NCI-H446 treated with DMSO at 0.1 percent for 48 hours (cell line): ENCODE data around the gene DENND1B.
A peak's percentile ranks its signal among the peaks of the same experiment; 100 is the strongest.
"Not testable (repeated sequence)": the region's sequence is repeated elsewhere in the genome, so short reads cannot be mapped to it uniquely, and the experiment has no call there.

Experiments
- DNase-seq: peaks from one replicate; lab custom pipeline; 2025; lab: John Stamatoyannopoulos, UW

Gene DENND1B

GRCh38 chr1:197782722-197783360 lies 7.6 kb upstream of the DENND1B start:
- no peak for DNase-seq

GRCh38 chr1:197781968-197782721 lies 6.9 kb upstream of the DENND1B start:
- no peak for DNase-seq

GRCh38 chr1:197779921-197780320 lies 4.6 kb upstream of the DENND1B start:
- no peak for DNase-seq

DNA sequence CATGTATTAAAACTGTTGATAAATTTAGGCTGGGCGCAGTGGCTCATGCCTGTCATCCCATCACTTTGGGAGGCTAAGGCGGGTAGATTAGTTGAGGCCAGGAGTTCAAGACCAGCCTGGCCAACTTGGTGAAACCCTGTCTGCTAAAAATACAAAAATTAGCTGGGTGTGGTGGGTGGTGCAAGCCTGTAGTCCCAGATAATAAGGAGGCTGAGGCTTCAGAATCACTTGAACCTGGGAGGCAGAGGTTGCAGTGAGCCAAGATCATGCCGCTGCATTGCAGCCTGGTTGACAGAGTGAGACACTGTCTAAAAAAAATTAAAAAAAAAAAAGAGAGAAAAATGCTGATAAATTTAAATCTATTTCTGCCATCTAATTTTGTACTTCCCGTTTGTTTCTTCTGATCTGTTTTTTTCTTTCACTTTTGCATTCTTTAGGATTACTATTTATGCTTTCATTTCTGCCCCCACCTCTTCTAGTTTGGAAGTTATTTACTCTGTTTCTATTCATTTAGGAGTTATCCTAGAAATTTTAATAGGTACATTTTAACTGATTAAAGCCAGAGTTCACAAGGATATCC lies 3.2 kb upstream of the DENND1B start:
- DNase-seq = no peak

DNA sequence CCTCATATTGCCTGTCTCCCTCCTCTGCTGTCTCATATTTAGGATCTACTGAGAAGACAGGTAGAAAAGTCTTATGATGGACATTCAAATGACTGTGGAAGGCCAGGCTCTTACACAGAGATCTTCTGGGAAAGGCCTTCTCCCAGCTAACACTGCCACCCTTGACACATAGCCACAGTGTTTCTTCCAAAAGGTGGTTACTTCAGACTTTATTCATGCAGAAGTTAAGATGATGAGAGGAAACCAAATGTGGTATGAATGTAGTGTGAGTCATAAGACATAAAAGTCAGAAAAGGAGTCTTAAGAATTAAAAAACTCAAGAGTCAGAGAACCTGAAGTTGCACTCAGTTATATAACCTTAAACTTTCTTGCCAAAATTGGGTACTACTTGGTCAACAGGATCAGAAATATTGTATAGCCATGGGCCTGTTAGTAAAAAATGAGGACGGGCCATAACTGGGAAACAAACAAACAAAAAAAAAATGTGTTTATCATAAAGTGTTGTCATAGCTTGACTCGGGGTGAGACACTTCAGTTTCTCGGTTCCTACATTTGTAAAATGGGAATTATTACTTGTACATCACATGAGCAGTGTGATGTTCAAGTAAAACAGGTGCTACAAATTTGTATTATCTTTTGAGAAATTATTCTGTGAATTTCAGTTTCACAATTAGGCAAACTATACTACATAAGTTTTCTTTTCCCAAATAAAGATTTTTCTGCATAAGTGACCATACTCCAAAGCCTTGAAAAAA lies 1.2 kb upstream of the DENND1B start:
- DNase-seq = no peak

GRCh38 chr1:197774466-197775281 lies 606 bp downstream of the DENND1B start:
- DNase-seq = no peak

GRCh38 chr1:197773856-197774255 lies 1.4 kb downstream of the DENND1B start:
- no peak for DNase-seq

DNA sequence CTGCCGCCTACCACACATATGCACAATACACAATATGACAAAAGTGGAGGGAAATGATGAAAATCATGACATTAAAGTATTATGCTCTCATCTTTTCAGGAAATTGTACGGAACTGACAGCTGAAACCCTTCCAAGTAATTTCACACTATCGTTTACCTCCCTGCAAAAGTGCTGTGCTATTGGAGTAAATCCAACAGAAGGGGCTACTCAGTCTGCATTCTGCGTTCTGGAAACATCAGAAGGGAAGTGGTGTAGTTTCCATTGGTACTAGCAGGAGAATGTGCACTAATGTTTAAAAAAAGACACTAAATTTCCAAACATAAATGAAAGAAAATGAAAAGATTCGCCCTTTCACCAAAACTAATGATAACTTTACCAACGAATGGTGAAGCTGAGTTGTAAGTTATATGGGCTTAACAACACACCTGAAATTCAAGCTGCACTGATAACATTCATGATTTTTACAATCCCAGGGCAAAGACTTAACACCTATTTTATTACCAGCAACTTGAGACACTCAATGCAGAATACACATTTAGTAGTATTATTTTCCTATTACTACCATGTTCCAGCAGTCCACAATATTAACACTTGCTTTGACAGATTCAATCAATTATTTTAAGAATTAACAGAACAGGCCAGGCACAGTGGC lies 3.2 kb downstream of the DENND1B start:
- DNase-seq = no peak

DNA sequence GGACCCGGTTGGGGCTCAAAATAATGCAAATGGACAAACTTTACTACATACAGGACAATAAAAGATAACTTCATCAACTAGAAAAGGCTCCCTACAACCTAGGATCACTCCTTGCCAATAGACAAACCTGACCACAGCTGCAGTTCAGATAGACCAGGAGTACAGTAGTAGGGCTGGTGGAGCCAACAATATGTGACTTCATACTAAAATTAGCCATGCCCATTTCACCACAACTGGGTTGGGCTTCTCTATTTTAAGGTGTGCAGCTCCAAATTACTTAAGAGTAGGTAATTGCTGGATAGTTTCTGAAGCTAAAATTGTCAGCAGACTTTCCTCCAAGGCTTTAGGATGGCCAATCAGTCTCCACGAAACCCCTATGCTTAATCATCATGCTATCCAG lies 3.9 kb downstream of the DENND1B start:
- DNase-seq = no peak

- no peak for DNase-seq
Observed at GRCh38 chr1:197770243-197770642, 5.0 kb downstream of the DENND1B start.

DNA sequence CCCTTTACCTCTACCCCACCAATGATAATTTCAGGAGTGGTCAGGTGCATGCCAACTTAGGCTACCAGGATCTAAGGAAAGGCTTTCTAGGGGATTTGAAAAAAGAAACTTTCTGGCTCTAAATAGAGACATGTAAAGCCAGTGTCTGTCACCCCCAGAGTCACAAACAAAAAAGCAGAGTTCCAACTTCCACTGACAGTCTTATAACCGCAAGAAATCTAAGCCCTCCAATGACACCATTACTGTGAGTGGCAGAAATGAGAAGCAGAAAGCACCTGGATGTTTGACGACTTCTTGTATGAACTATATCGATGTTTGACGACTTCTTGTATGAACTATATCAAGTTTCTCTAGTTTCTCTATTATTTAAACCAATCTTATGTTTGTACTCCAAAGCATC lies 6.0 kb downstream of the DENND1B start:
- no peak for DNase-seq

DNA sequence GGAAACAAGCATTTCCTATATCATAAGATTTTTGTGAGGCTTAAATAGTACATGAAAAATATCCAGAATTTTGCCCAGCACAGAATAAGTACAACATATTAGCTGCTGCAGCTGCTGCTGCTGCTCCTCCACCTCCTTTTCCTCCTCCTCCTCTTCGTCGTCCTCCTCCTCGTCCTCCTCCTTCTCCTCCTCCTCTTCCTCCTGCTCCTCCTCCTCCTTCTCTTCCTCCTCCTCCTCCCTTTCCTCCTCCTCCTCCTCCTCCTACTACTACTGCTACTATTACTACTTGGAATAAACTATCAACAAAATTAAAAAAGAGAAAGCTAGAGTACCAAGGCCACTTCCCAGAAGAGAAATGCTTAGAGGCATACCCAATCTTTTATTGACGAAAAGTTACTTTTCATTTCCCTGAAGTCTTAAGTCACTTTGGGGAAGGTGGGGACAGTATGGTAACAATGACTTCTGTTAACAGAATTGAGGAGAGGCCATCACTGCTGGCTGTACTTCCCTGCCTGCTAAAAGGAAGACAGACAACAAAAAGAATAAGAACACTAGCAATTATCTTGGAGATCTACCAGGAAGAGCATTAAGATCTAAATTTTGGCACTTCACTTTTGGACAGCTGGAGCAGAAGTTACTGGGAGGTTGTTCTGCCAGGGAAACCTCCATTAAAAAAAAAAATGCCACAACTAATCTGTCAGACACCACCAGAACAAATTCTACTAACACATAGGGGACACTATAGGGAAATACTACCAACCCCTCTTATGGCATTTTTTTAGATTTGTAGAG lies 7.1 kb downstream of the DENND1B start:
- DNase-seq = peak; percentile 39

GRCh38 chr1:197763769-197764168 lies 11.5 kb downstream of the DENND1B start:
- DNase-seq = no peak

GRCh38 chr1:197763307-197763706 lies 12.0 kb downstream of the DENND1B start:
- no peak for DNase-seq

DNA sequence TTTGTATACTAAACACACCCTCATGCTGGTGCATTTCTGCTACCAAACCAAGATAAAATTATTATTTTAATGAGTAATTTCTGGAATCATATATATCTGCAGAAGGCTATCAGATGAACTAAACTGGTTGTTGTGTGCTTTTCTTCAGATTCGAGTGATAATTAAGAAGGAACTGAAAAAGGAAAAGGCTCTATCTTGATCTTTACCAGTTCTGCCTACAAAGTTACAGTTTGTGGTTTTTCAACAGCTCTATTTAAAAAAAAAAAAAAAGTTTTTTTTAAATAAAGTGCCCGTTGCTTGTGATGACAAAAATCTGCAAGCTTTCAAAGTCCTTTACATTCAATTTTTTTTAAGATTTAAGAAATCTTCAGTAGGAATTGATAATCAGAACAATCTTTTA lies 13.6 kb downstream of the DENND1B start:
- DNase-seq = no peak

DNA sequence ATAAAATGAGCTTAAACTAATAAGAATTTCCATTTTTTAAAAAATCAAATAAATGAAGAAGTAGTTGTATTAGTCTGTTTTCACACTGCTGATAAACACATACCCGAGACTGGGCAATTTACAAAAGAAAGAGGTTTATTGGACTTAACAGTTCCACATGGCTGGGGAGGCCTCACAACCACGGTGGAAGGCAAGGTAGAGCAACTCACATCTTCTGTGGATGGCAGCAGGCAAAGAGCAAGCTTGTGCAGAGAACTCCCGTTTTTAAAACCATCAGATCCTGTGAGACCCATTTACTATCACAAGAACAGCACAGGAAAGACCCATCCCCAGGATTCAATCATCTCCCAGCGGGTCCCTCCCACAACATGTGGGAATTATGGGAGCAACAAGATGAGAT lies 19.7 kb downstream of the DENND1B start:
- DNase-seq = not testable (repeated sequence)

- not testable (repeated sequence) for DNase-seq
Observed at GRCh38 chr1:197752652-197753164, 22.6 kb downstream of the DENND1B start.

GRCh38 chr1:197750366-197750765 lies 24.9 kb downstream of the DENND1B start:
- DNase-seq = no peak

DNA sequence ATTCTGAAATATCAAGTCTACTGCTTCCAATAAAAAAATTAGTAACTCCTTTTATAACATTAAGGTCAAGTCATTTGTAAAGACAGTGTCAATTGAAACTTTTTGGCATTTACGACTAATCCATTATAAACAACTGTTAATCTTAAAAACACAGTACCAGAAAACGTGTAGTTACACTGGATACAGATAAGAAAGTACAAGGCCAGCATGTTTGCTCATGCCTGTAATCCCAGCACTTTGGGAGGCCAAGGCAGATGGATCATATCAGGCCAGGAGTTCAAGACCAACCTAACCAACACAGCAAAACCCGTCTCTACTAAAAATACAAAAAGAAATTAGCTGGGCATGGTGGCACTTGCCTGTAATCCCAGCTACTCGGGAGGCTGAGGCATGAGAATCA lies 29.4 kb downstream of the DENND1B start:
- no peak for DNase-seq

GRCh38 chr1:197744979-197745378 lies 30.3 kb downstream of the DENND1B start:
- DNase-seq = no peak
